ENCODE results near the gene CASS4.

The CASS4 gene

GRCh38 chr20:56504373-56505005, 92.4 kb downstream of the CASS4 start:
- no peak for DNase-seq (ENCODE audit: low spot score)
- FAIRE-seq, result no peak

DNA sequence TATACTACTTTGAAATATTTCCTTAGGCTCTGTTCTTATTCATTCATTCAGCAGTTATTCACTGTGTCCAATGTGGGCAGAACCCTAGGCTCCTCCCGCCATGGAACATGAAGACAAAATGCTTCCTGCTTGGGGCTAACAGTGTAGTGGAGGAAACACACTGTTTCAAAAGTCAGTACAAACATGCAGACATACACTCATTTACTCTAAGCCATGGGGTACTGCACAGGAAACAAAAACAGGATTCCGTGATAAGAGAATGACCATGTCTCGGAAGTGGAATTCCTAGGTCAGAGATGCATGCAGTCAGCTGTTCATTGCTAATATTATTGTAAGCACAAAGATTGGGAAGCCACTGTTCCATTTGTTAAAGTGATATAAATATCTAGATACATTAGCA, 94.0 kb downstream of the CASS4 start:
- FAIRE-seq (no peak), DNase-seq (ENCODE audit: low spot score) (no peak)
